Body of pancreas (tissue), 4 donors: ENCODE data around the gene TBC1D24.

ENCODE experiments used
- CTCF ChIP-seq, 7 experiments: fragments of 450-650 bp in 4 of 7; fragments of 200-600 bp in 3 of 7; sonication (generic) in 3 of 7; IDR thresholded peaks; one replicate each; pipeline ENCODE4 v1.5.1; 2016 to 2019; ENCODE audit warnings: antibody characterized with exemption in 7 of 7
- POLR2A ChIP-seq, 3 donors: fragments of 450-650 bp; IDR thresholded peaks; one replicate each; pipeline ENCODE4 v1.6.1; 2016; ENCODE audit warnings: antibody characterized with exemption in 3 of 3, mild to moderate bottlenecking in 2 of 3

- TF ChIP-seq CTCF (IDR thresholded peaks at IDR 0.05) (no peak), POLR2A (IDR thresholded peaks at IDR 0.05) (no peak)
These were observed 17.7 kb upstream of the TBC1D24 start for GRCh38 chr16:2457267-2457666.
